ENCODE data around the gene SLC35F3.
A peak's percentile ranks its signal among the peaks of the same experiment; 100 is the strongest.
"Not testable (repeated sequence)": the region's sequence is repeated elsewhere in the genome, so short reads cannot be mapped to it uniquely, and the experiment has no call there.

Gene SLC35F3

DNA sequence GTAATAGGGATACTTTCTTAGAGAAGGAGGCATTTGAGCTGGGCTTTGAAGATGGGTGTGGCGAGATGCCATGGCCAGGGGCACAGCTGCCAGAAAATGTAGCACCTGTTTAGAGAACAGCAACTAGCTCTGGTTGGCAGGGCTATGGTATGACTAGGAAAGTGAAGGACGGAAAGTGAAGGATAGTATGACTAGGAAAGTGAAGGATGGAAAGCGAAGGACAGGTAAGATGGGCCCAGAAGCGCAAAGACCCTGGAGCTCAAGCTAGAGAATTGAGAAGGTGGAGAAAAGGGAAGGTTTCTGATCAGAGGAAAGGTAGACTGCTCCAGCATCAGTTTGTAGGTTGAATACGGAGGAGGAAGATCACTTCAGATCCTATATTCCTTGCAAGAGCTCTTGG, 205.4 kb downstream of the SLC35F3 start:
- no peak for TF ChIP-seq CTCF (IDR thresholded peaks at IDR 0.05; ENCODE audit: low read depth, low read length)
- no peak for DNase-seq (ENCODE audit: extremely low read depth, low read depth)

- TF ChIP-seq CTCF (IDR thresholded peaks at IDR 0.05; ENCODE audit: low read depth, low read length) = no peak
- DNase-seq (ENCODE audit: extremely low read depth, low read depth) = no peak
These were observed 207.1 kb downstream of the SLC35F3 start for GRCh38 chr1:234111458-234112142.

DNA sequence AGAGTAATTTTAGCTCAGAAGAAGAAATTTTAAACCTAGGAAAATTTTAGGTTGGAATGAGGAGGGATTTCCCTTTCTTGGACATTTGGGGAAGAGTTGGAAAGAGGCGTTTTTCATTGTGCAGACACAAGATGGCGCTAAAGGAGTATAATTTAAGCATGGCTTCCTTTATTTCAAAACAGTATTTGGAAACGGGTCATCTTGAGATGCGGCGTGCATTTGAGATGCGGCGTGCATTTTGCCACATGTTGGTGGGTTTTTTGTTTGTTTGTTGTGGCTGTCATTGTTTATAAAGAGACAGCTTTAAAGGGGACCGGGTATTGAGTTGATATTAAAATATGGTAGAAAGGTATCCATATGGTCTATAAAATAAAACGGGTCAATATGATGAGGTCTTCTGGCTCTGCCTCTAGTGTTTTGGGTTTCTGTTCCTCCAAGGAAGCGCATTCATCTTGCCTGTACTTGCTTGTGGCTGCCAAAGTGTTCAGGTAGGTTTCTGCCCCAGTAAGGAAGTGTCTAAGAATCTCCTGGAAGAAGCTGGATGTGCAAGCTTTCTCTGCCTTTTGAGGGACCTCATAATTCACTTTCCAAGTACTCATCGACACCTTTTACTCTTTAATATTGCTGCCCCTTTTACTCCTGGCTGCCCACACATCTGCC, 210.3 kb downstream of the SLC35F3 start:
- peak; percentile 72 for TF ChIP-seq CTCF (IDR thresholded peaks at IDR 0.05; ENCODE audit: low read depth, low read length)
- peak; percentile 15 for DNase-seq (ENCODE audit: extremely low read depth, low read depth)

DNA sequence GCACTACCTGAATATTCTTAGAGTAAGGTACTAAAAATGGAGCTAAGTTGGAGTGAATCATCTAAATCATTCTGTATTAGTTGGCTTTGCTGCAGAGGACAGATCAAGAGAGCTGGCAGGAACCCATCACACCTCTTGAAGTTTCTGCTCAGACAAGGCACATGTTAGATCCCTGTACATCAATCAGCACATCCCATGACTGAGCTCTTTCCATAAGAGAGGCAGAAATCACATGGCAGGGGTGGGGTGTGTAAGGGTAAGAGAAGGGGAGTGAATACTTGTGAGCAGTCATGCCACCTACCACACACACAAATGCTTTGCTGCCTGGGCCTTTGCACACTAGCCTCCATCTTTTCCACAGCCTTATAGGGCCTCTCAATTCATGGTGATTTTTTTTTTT, 214.4 kb downstream of the SLC35F3 start:
- TF ChIP-seq CTCF (IDR thresholded peaks at IDR 0.05; ENCODE audit: low read depth, low read length) = no peak

DNA sequence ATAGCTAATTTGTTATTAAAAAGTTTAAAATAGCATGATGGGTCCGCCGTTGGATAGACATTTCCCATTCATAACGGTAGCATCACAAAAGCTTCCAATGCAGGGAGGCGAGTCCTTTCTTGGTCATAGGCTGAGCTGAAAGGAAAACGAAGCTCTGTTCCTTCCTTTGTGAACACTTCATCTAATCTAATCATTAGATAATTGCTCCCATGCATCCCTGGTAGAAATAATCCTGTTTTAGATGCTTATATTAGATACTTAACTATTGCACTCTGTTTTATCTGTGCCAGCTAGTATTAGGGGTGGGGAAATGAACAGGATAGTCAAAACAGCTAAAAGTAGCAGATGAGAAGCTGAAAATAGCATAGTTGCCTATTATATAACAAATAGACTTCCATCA, 215.0 kb downstream of the SLC35F3 start:
- TF ChIP-seq CTCF (IDR thresholded peaks at IDR 0.05; ENCODE audit: low read depth, low read length) = no peak
- DNase-seq (ENCODE audit: extremely low read depth, low read depth) = no peak

More for the DNA sequence above, 214.4 kb downstream of the SLC35F3 start:
- DNase-seq (ENCODE audit: extremely low read depth, low read depth) = no peak

- no peak for TF ChIP-seq CTCF (IDR thresholded peaks at IDR 0.05; ENCODE audit: low read depth, low read length)
- DNase-seq (ENCODE audit: extremely low read depth, low read depth) = no peak
These were observed 216.0 kb downstream of the SLC35F3 start for GRCh38 chr1:234120327-234120944.

- DNase-seq (ENCODE audit: extremely low read depth, low read depth) = not testable (repeated sequence)
These were observed 217.2 kb downstream of the SLC35F3 start for GRCh38 chr1:234121659-234122058.

DNA sequence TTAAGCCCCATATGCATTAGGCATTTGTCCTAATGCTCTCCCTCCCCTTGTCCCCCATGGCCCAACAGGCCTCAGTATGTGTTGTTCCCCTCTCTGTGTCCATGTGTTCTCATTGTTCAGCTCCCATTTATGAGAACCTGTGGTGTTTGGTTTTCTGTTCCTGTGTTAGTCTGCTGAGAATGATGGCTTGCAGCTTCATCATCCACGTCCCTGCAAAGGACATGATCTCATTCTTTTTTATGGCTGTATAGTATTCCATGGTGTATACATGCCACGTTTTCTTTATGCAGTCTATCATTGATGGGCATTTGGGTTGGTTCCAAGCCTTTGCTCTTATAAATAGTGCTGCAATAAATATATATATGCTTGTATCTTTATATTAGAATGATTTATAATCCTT, 218.1 kb downstream of the SLC35F3 start:
- not testable (repeated sequence) for DNase-seq (ENCODE audit: extremely low read depth, low read depth)
